HEK293T (cell line): Measurements from ENCODE around the gene MINDY4.

Source experiments
- BHLHE40 ChIP-seq: fragments of 450-650 bp; IDR thresholded peaks from 2 replicates; pipeline ENCODE4 v1.6.1; 2016; ENCODE audit warnings: mild to moderate bottlenecking, moderate library complexity, borderline replicate concordance
- CTBP1 ChIP-seq: fragments of 450-650 bp; IDR thresholded peaks from 2 replicates; pipeline ENCODE4 v1.6.1; 2016; ENCODE audit warnings: borderline replicate concordance
- FOXA1 ChIP-seq: fragments of 450-650 bp; IDR thresholded peaks from 2 replicates; pipeline ENCODE4 v1.6.1; 2016; ENCODE audit warnings: mild to moderate bottlenecking
- FOXK2 ChIP-seq: fragments of 450-650 bp; IDR thresholded peaks from 2 replicates; pipeline ENCODE4 v1.6.1; 2016; ENCODE audit warnings: mild to moderate bottlenecking
- FOXM1 ChIP-seq: fragments of 450-650 bp; IDR thresholded peaks from 2 replicates; pipeline ENCODE4 v1.6.1; 2017; ENCODE audit warnings: mild to moderate bottlenecking, borderline replicate concordance
- HDGF ChIP-seq: fragments of 450-650 bp; IDR thresholded peaks from 2 replicates; pipeline ENCODE4 v1.6.1; 2017; ENCODE audit warnings: antibody characterized with exemption, borderline replicate concordance
- L3MBTL2 ChIP-seq: fragments of 450-650 bp; conservative IDR thresholded peaks from 2 replicates; pipeline ENCODE4 v1.6.1; 2016; ENCODE audit warnings: mild to moderate bottlenecking
- LEF1 ChIP-seq: fragments of 450-650 bp; IDR thresholded peaks from 2 replicates; pipeline ENCODE4 v1.6.1; 2017; ENCODE audit warnings: mild to moderate bottlenecking, borderline replicate concordance
- PKNOX1 ChIP-seq: fragments of 450-650 bp; IDR thresholded peaks from 2 replicates; pipeline ENCODE4 v1.6.1; 2016
- SP1 ChIP-seq: fragments of 450-650 bp; IDR thresholded peaks from 2 replicates; pipeline ENCODE4 v1.6.1; 2017
- SUZ12 ChIP-seq: fragments of 450-650 bp; IDR thresholded peaks from 2 replicates; pipeline ENCODE4 v1.6.1; 2016; ENCODE audit warnings: mild to moderate bottlenecking
- TARDBP ChIP-seq: fragments of 450-650 bp; IDR thresholded peaks from 2 replicates; pipeline ENCODE4 v1.6.1; 2016
- ZNF384 ChIP-seq: fragments of 450-650 bp; IDR thresholded peaks from 2 replicates; pipeline ENCODE4 v1.6.1; 2016

- no peak for TF ChIP-seq FOXA1
- TF ChIP-seq SP1, result no peak
- no peak for TF ChIP-seq FOXM1
- no peak for TF ChIP-seq BHLHE40
- no peak for TF ChIP-seq LEF1
- no peak for TF ChIP-seq TARDBP
- TF ChIP-seq PKNOX1, result no peak
- TF ChIP-seq SUZ12, result no peak
- no peak for TF ChIP-seq FOXK2
- TF ChIP-seq ZNF384, result no peak
- TF ChIP-seq CTBP1, result no peak
- TF ChIP-seq L3MBTL2, result no peak
- no peak for TF ChIP-seq HDGF
These were observed 165.5 kb downstream of the MINDY4 start for GRCh38 chr7:30936650-30937245.
